K562 (cell line): ENCODE data around the gene LYPD4. TPM values are rescaled to one million over a fixed set of nuclear protein-coding genes. Genes with fewer than 3 reads are reported as not detected.

Experiments used
- CBX3 ChIP-seq, 2 experiments: IDR thresholded peaks; 1 replicate in 1 of 2; 2 replicates in 1 of 2; pipeline ENCODE4 v1.6.1; 2012; ENCODE audit warnings: inconsistent platforms in 2 of 2, low read length in 2 of 2, borderline replicate concordance in 1 of 2, control low read depth in 1 of 2
- E2F1 ChIP-seq: sonication (generic); formaldehyde crosslinking; IDR thresholded peaks from 2 replicates; pipeline ENCODE4 v1.8.1; 2023; ENCODE audit warnings: mild to moderate bottlenecking, missing genetic modification reagents, moderate library complexity
- EP400 ChIP-seq: fragments of 450-650 bp; IDR thresholded peaks from 2 replicates; pipeline ENCODE4 v1.6.1; 2017; ENCODE audit warnings: antibody characterized with exemption, mild to moderate bottlenecking, moderate library complexity
- ETV6 ChIP-seq, 3 experiments: fragments of 150-350 bp in 1 of 3; sonication (generic) in 1 of 3; formaldehyde crosslinking in 1 of 3; IDR thresholded peaks; 2 replicates each; pipeline versions ENCODE4 v1.6.1 to v1.8.0; 2014 to 2022; ENCODE audit warnings: borderline replicate concordance in 2 of 3, low read depth in 2 of 3, antibody characterized with exemption in 1 of 3, low read length in 1 of 3, mild to moderate bottlenecking in 1 of 3, missing genetic modification reagents in 1 of 3
- FOXK1 ChIP-seq: sonication (generic); formaldehyde crosslinking; IDR thresholded peaks from 2 replicates; pipeline ENCODE4 v1.8.0; 2022; ENCODE audit warnings: missing genetic modification reagents, mild to moderate bottlenecking, borderline replicate concordance
- FUS ChIP-seq: fragments of 200-400 bp; formaldehyde crosslinking; optimal IDR thresholded peaks from 2 replicates; pipeline ENCODE3; 2017; ENCODE audit warnings: low read depth, low read length
- GTF2E2 ChIP-seq: fragments of 200-800 bp; sonication (Bioruptor generic); IDR thresholded peaks from 2 replicates; pipeline ENCODE4 v1.6.1; 2016; ENCODE audit warnings: missing genetic modification characterization, missing compliant biosample characterization
- LEF1 ChIP-seq: fragments of 450-650 bp; IDR thresholded peaks from 2 replicates; pipeline ENCODE4 v1.6.1; 2016; ENCODE audit warnings: mild to moderate bottlenecking
- MEIS2 ChIP-seq: fragments of 450-650 bp; IDR thresholded peaks from 2 replicates; pipeline ENCODE4 v1.6.1; 2014; ENCODE audit warnings: mild to moderate bottlenecking; ENCODE audit not compliant: partially characterized antibody
- MXI1 ChIP-seq: IDR thresholded peaks from 2 replicates; pipeline ENCODE4 v1.6.1; 2011; ENCODE audit warnings: low read depth, mild to moderate bottlenecking, improper control_type of control experiment, low read length
- NFIX ChIP-seq: fragments of 250-450 bp; sonication (Bioruptor Pico); IDR thresholded peaks from 2 replicates; pipeline ENCODE4 v1.4.0; 2020; ENCODE audit warnings: low read depth, mild to moderate bottlenecking, moderate library complexity
- USF2 ChIP-seq: sonication (generic); formaldehyde crosslinking; IDR thresholded peaks from 2 replicates; pipeline ENCODE4 v1.5.0; 2020; ENCODE audit warnings: missing genetic modification reagents
- ZFP30 ChIP-seq: fragments of 250-450 bp; sonication (Bioruptor Pico); IDR thresholded peaks from 2 replicates; pipeline ENCODE4 v1.8.0; 2022; ENCODE audit warnings: moderate library complexity, mild to moderate bottlenecking, inconsistent platforms, borderline replicate concordance
- ZNF24 ChIP-seq: fragments of 450-650 bp; IDR thresholded peaks from 2 replicates; pipeline ENCODE4 v1.6.1; 2016
- ZNF263 ChIP-seq: sonication (generic); formaldehyde crosslinking; IDR thresholded peaks from 2 replicates; pipeline ENCODE4 v1.8.0; 2022; ENCODE audit warnings: mild to moderate bottlenecking, missing genetic modification reagents, borderline replicate concordance
- ZNF395 ChIP-seq: fragments of 200-800 bp; sonication (Bioruptor generic); IDR thresholded peaks from 2 replicates; pipeline ENCODE4 v1.6.1; 2017; ENCODE audit warnings: missing genetic modification characterization, missing compliant biosample characterization
- ZNF408 ChIP-seq: fragments of 250-450 bp; sonication (Bioruptor Pico); IDR thresholded peaks from 2 replicates; pipeline ENCODE4 v1.4.0; 2020; ENCODE audit warnings: low read depth, mild to moderate bottlenecking, moderate library complexity
- polyA plus RNA-seq, 8 experiments: library from polyadenylated mRNA; depleted of rRNA in 4 of 8; stranded (reverse) in 5 of 8; unstranded in 3 of 8; fragments of >200 nt; fragmentation: Nextera tagmentation in 2 of 8; fragmentation: Illumina TruSeq in 1 of 8; extraction: Ambion mirVana in 2 of 8; extraction: Trizol in 1 of 8; gene quantifications; 2 replicates each; pipeline versions ENCODE4 v1.2.1 to v1.2.3, GENCODE V29; 2011 to 2014; ENCODE audit warnings: inconsistent platforms in 1 of 8, missing spikeins in 1 of 8
- total RNA-seq, 7 experiments: library from RNA; depleted of rRNA in 6 of 7; stranded (reverse); fragments of >200 nt in 6 of 7; fragmentation: Illumina TruSeq in 2 of 7; extraction: Trizol in 2 of 7; gene quantifications; 2 replicates each; pipeline versions ENCODE4 v1.2.1 to v1.2.3, GENCODE V29; 2011 to 2021; ENCODE audit warnings: low replicate concordance in 1 of 7
- TF ChIP-seq, protein P1 (sequence below): fragments of 450-650 bp; IDR thresholded peaks from 2 replicates; pipeline ENCODE4 v1.7.0; 2016; ENCODE audit warnings: borderline replicate concordance
- TF ChIP-seq, protein P2 (sequence below): sonication (generic); formaldehyde crosslinking; IDR thresholded peaks from 2 replicates; pipeline ENCODE4 v1.8.1; 2022; ENCODE audit warnings: missing genetic modification reagents

LYPD4 gene
- total and polyA plus RNA-seq, 9 of the 15 experiments (the other 6 are each of a cell fraction or from before 2014, with no cell fraction given) = 0.11 TPM; not detected in 8

DNA sequence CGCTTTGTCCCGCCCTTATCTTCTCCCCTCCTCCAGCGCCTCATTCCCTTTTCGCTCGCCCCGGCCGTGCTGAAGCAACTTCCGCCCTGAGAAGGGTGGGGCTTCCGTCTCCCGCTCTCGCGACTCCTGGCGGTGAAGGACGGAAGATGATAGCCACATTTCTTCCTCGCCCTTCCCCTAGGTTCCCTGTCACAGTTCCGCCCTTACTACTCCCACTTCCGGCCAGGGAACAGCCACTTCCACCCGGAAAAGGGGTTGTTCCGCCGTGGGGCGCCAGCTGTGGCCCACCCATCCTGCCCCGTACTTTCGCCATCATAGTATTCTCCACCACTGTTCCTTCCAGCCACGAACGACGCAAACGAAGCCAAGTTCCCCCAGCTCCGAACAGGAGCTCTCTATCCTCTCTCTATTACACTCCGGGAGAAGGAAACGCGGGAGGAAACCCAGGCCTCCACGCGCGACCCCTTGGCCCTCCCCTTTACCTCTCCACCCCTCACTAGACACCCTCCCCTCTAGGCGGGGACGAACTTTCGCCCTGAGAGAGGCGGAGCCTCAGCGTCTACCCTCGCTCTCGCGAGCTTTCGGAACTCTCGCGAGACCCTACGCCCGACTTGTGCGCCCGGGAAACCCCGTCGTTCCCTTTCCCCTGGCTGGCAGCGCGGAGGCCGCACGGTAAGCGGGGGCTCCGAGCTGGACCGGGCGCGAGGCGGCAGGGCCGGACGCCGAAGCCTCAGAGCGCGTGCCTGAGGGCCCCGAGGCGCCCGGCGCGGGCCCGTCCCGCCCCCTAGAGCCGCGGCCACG, 15.3 kb upstream of the LYPD4 start, which contains the start of gene RPS19 (continued):
- TF ChIP-seq EP400 (peak; percentile 97), E2F1 (CRISPR knock-in tag) (peak; percentile 79; the same call in 1 of the 2 replicates), USF2 (CRISPR knock-in tag) (no peak), LEF1 (peak; percentile 67; the same call in 1 of the 2 replicates), ZNF24 (peak; percentile 29; the same call in 1 of the 2 replicates), ZFP30 (CRISPR knock-in tag) (no peak), ZNF263 (no peak; the same call in 1 of the 2 replicates), ZNF408 (no peak), MEIS2 (peak; percentile 54), CBX3 (IDR thresholded peaks at IDR 0.05; ENCODE audit: borderline replicate concordance in 1 of 2, low read length in 2 of 2) (peak in 1 of 2 experiments; percentile 64; a peak in 2 of 3 replicates), NFIX (no peak), FUS (no peak), GTF2E2 (tag) (peak; percentile 95), FOXK1 (CRISPR knock-in tag) (0 out of 2 replicates have a peak, but pooled peaks have one; percentile 43), ETV6 (IDR thresholded peaks at IDR 0.05; ENCODE audit: borderline replicate concordance in 1 of 2, low read depth in 2 of 2, low read length in 1 of 2) (peak; percentile 100), ETV6 (CRISPR knock-in tag; IDR thresholded peaks at IDR 0.05; ENCODE audit: borderline replicate concordance) (peak; percentile 97), ZNF395 (CRISPR knock-in tag) (peak; percentile 87), MXI1 (peak; percentile 36; the same call in 1 of the 2 replicates)
- TF ChIP-seq, protein P1, sequence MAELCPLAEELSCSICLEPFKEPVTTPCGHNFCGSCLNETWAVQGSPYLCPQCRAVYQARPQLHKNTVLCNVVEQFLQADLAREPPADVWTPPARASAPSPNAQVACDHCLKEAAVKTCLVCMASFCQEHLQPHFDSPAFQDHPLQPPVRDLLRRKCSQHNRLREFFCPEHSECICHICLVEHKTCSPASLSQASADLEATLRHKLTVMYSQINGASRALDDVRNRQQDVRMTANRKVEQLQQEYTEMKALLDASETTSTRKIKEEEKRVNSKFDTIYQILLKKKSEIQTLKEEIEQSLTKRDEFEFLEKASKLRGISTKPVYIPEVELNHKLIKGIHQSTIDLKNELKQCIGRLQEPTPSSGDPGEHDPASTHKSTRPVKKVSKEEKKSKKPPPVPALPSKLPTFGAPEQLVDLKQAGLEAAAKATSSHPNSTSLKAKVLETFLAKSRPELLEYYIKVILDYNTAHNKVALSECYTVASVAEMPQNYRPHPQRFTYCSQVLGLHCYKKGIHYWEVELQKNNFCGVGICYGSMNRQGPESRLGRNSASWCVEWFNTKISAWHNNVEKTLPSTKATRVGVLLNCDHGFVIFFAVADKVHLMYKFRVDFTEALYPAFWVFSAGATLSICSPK = no peak
- TF ChIP-seq, protein P2, sequence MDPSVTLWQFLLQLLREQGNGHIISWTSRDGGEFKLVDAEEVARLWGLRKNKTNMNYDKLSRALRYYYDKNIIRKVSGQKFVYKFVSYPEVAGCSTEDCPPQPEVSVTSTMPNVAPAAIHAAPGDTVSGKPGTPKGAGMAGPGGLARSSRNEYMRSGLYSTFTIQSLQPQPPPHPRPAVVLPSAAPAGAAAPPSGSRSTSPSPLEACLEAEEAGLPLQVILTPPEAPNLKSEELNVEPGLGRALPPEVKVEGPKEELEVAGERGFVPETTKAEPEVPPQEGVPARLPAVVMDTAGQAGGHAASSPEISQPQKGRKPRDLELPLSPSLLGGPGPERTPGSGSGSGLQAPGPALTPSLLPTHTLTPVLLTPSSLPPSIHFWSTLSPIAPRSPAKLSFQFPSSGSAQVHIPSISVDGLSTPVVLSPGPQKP = no peak
